GM21825 (cell line): ENCODE measurements around the gene INHBC.

Experiments used
- ATAC-seq: cut with Tn5 transposase; IDR thresholded peaks from one replicate; pipeline ENCODE4 v1.9.1; 2021; ENCODE audit warnings: mild to moderate bottlenecking, moderate library complexity; ENCODE audit not compliant: unreplicated experiment

Gene INHBC

DNA sequence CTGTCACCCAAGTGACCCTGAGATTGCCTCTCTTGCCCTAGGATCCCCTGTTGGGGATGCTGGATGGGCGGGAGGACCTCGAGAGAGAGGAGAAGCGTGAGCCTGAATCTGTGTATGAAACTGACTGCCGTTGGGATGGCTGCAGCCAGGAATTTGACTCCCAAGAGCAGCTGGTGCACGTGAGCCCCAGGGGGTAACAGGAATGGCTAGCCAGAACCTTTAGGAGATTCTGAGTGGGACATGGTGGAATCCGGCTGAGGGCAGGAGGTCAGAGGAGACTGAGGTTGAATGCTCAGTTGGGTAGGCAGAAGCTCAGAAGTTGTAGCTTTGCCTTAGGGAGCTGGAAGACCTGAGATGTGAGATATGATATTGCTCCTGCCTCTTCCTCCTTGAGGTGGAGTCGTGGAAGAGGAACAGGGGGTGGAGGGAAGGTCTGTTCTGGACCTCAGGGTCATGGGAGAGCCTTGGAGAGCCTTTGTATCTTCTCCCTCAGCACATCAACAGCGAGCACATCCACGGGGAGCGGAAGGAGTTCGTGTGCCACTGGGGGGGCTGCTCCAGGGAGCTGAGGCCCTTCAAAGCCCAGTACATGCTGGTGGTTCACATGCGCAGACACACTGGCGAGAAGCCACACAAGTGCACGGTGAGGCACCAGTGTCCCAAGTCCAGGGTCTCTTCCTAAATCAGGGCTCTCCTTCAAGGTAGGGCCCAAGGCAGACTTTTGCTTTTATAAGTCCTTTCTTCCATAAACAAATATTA, 31.3 kb downstream of the INHBC start:
- ATAC-seq = no peak

DNA sequence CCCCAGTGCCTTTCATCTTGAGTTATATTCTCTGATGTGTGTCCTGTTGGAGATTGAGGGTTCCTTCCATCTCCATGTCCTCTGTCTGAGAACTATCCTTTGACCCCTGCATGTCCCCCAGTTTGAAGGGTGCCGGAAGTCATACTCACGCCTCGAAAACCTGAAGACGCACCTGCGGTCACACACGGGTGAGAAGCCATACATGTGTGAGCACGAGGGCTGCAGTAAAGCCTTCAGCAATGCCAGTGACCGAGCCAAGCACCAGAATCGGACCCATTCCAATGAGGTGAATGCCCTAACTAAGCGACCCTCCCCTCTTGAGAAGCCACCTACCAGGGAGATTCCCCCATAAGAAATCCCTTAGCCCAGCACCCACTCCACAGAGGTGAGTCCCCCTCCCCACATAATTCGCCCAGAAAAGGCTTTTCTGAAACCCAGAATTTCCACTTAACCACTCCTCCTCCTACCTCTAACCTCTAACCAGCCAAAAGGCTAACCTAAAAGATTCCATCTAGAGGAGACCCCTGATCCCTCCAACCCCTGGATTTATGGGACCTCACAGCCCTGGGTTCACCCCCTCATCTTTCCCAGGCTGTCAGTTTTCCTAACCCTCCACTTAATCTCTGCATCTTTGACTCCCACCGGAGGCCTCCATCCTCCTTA, 32.8 kb downstream of the INHBC start:
- ATAC-seq = no peak

DNA sequence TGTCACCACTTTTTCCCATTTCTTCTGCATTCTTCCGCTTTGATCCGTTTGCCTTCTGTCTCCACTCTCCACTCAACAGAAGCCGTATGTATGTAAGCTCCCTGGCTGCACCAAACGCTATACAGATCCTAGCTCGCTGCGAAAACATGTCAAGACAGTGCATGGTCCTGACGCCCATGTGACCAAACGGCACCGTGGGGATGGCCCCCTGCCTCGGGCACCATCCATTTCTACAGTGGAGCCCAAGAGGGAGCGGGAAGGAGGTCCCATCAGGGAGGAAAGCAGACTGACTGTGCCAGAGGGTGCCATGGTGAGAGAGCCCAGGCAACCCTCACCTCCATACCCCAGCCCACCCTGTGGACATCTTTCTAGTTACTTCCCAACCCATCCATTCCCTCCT, 33.3 kb downstream of the INHBC start:
- no peak for ATAC-seq

DNA sequence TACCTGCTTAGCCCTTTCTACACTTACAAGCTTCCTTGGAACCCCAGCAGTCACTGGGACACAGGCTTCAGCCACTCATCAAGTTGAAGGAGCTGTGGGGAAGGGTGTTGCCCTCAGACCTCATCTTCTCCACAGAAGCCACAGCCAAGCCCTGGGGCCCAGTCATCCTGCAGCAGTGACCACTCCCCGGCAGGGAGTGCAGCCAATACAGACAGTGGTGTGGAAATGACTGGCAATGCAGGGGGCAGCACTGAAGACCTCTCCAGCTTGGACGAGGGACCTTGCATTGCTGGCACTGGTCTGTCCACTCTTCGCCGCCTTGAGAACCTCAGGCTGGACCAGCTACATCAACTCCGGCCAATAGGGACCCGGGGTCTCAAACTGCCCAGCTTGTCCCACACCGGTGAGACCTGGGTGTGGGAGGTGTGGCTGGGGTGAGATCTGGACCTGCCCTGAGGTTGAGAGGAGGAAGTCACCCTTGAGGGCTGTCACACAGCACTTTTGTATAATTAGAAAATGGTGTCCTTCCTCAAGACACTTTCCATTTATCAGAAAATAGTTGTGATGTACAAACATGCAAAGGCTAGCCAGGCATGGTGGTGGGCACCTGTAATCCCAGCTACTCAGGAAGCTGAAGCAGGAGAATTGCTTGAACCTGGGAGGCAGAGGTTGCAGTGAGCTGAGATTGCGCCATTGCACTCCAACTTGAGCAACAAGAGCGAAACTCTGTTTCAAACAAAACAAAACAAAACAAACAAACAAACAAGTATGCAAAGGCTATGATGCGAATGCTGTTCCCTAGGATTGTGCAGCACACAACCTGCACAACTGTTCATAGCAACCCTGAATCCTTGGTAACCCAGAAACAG, 34.9 kb downstream of the INHBC start:
- no peak for ATAC-seq

DNA sequence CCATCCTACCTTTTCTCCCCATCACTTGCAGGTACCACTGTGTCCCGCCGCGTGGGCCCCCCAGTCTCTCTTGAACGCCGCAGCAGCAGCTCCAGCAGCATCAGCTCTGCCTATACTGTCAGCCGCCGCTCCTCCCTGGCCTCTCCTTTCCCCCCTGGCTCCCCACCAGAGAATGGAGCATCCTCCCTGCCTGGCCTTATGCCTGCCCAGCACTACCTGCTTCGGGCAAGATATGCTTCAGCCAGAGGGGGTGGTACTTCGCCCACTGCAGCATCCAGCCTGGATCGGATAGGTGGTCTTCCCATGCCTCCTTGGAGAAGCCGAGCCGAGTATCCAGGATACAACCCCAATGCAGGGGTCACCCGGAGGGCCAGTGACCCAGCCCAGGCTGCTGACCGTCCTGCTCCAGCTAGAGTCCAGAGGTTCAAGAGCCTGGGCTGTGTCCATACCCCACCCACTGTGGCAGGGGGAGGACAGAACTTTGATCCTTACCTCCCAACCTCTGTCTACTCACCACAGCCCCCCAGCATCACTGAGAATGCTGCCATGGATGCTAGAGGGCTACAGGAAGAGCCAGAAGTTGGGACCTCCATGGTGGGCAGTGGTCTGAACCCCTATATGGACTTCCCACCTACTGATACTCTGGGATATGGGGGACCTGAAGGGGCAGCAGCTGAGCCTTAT, 35.8 kb downstream of the INHBC start:
- ATAC-seq = no peak

DNA sequence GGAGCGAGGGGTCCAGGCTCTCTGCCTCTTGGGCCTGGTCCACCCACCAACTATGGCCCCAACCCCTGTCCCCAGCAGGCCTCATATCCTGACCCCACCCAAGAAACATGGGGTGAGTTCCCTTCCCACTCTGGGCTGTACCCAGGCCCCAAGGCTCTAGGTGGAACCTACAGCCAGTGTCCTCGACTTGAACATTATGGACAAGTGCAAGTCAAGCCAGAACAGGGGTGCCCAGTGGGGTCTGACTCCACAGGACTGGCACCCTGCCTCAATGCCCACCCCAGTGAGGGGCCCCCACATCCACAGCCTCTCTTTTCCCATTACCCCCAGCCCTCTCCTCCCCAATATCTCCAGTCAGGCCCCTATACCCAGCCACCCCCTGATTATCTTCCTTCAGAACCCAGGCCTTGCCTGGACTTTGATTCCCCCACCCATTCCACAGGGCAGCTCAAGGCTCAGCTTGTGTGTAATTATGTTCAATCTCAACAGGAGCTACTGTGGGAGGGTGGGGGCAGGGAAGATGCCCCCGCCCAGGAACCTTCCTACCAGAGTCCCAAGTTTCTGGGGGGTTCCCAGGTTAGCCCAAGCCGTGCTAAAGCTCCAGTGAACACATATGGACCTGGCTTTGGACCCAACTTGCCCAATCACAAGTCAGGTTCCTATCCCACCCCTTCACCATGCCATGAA, 36.5 kb downstream of the INHBC start:
- ATAC-seq = no peak

DNA sequence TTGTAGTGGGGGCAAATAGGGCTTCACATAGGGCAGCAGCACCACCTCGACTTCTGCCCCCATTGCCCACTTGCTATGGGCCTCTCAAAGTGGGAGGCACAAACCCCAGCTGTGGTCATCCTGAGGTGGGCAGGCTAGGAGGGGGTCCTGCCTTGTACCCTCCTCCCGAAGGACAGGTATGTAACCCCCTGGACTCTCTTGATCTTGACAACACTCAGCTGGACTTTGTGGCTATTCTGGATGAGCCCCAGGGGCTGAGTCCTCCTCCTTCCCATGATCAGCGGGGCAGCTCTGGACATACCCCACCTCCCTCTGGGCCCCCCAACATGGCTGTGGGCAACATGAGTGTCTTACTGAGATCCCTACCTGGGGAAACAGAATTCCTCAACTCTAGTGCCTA, 37.1 kb downstream of the INHBC start:
- no peak for ATAC-seq

DNA sequence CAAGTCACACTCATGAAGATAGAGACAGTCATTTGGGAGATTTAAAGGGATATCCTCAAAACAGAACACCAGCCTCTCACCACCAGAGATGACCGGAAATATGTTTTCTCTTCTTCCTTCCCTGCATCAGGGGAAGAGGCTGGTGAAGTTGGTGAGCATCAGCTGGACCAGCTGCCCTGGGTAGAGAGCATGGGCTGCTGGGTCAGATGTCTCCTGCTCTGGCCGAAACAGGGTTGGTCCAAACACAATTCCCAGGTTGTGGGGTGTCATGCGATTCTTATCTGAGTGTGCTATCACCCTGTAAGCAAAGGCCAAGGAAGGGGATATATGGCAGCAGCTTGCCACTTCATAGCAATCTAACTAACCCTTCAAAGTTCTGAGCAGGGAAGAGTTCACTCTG, 37.8 kb downstream of the INHBC start:
- no peak for ATAC-seq

DNA sequence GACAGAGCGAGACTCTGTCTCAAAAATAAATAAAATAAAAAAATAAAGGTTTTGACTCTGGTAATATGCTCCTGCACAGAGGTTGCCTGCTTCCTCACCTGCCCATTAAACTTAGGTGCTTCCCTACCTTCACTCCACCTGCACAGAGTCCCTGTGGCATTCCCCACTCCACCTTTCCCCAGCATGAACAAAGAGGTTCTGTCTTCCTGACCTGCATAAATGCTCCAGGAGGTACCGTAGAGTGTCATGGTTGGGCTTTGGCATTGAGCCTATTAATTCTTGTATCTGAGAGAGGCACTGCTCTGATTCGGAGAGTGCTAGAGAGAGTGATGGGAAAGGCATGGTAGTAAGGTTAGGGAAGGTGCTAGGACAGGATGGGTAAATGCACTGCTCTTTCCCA, 38.8 kb downstream of the INHBC start:
- ATAC-seq = no peak

DNA sequence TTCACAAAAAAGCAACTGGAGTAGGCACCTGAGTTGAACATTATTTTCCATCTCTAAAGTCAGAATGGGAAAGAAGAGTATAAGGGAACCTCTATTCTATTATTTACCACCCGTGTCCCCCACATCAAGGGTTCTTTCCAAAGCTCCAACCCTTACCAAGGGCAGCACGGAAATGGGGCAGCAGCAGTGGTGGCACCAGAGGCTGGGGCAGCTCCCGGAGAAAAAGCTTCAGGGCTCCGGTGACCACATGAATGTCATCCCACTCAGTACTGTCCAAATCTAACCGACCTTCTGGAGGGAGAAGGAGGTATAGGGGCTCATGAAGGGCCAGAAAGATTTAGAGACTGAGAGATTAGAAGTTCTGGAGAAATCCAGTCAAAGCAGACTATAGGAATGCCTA, 39.3 kb downstream of the INHBC start:
- no peak for ATAC-seq

DNA sequence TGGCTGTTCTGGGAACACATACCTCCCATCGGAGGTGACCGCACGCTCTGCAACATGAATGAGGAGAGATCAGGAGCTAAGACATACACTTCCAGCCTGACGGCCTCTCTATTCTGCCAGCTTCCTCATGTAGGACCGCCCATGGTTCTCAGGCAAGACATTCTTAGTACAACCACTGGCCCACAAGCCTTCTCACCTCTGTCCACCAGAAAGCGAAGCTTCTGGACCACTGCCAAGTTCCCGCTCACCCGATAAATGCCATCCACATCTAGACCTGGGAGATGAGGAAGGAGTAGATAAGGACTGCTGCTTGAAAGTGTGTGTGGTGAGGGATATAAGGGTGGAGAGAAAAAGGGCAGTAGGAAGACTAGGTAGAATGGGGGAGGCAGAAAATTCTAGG, 39.8 kb downstream of the INHBC start:
- ATAC-seq = no peak

DNA sequence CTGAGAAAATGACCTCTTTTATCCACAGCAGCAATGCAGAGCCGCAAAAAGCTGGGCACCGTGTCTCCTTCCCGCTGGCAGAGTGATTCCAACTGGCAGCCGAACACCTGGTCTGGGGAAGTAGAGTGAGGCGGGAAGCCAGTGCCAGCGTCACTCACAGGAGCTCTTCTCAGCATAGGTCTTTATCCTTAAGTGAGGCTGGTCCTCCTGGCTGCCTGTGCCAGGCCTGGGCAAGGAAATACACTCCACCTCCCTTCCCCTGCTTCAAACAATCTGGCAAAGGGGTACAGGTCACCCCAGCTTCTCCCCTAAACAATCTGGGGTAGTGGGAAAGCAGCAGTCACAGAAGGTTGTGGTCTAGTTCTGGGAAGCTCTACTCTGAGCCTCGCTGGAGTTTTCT, 40.3 kb downstream of the INHBC start:
- no peak for ATAC-seq

DNA sequence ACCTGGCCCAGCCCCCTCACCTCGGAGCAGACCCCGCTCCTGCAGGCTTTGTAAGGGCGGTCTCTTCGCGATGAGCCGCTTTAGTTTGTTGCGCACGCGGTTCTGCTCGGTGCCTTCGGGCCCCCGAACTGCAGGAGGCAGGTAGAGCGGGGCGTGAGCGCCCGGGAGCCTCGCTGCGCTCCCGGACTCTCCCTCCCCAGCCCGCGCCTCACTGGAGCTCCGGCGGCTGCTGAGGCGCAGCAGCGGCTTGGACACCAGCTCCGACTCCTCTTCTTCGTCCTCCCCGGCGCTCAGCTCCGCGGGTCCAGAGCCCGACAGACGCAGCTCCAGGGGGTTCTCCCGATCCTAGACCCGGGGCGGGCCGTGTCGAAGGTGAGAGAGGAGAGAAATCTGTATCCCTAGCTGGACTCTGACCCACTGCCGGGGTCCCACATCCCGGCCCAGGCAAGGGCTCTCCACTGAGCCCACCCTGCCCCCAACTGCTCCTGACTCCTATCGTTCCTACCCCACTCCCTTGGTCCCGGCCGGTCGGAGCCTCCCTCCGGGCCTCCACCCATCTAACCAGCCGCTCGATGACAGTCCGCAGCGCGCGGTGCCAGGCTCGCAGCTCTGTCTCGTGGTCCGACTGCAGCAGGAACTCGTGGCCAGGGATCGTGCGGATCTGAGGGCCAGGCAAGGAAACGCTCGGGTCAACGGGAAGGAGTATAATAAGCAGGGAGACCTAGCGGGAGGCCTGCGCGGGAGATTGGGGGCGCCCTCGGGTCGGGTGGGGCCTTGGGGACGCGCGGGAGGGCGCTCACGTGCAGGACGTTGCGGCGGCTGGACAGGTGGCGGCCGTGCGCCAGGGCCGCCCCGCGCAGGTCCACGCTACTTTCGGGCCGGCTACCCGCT, 40.9 kb downstream of the INHBC start:
- ATAC-seq = no peak

DNA sequence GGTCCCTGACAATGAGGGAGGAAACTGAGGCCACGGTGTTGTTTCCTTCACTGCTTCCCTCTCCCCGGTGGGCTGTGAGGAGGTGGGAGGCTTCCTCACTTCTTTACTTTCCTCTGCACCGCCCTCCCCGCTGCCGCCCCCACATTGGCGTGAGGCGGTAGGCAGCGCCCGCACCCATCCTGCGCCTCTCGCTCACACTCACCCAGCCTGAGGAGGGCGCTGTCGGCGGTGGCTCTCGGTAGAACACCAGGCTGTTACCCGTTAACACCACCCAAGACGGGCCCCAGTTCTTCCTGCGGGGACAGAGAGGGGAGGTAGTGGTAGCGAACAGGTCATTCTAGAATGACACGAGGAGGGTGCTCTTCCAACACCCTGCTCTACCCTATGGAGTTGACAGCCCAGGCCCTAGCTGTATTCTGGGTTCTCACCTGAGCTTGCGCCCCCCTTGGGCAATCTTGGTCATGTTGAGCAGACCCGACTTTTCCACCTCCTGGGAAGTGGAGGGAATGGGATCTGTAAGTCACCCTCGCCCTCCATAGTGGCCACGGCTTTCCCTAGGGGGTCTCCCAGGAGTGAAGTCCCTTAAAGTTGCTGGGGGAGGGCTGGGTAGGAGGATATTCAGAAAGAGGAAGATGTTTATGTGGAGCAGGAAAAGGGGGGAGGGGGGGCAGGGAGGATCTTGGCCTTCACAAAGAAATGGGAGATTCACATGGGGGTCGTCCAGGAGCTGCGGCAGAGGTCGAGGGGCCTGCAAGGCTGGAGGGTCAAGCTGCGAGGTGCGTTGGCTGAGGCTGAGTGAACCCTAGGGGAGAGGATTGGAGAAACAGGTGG, 41.8 kb downstream of the INHBC start:
- ATAC-seq = peak; percentile 31

DNA sequence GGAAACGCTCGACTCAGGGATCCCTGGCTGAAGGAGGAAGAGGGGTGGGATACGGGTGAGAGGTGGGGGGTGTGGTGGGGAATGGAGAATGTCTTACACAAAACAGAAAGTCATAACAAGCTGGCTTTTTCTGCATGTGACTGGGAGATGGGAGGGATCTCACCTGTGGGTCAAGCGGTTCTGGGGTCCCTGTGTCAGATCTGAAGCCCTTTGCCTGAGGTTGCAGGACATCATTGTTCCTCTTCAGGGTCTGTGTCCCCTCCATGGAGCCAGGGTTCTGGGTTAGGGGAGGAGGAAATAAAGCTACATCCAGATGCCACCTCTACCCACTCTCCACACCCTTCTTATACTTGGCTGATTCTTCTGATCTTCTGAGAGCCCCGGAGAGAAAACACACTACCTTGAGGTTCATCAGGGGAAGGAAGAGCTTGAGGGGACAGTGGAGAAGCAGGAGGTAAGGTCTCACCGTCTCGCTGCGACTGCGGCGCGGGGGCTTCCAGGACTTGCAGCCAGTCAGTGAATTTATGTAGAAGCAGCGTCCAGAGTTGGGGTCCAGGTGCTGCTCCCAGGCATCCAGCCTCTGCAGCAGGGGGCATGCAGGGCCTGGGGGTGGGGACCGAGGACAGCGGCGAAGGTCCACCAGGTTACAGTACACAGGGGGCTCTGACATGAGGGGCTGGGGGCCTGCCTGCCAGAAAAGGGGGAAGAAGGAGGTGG, 42.6 kb downstream of the INHBC start:
- no peak for ATAC-seq

DNA sequence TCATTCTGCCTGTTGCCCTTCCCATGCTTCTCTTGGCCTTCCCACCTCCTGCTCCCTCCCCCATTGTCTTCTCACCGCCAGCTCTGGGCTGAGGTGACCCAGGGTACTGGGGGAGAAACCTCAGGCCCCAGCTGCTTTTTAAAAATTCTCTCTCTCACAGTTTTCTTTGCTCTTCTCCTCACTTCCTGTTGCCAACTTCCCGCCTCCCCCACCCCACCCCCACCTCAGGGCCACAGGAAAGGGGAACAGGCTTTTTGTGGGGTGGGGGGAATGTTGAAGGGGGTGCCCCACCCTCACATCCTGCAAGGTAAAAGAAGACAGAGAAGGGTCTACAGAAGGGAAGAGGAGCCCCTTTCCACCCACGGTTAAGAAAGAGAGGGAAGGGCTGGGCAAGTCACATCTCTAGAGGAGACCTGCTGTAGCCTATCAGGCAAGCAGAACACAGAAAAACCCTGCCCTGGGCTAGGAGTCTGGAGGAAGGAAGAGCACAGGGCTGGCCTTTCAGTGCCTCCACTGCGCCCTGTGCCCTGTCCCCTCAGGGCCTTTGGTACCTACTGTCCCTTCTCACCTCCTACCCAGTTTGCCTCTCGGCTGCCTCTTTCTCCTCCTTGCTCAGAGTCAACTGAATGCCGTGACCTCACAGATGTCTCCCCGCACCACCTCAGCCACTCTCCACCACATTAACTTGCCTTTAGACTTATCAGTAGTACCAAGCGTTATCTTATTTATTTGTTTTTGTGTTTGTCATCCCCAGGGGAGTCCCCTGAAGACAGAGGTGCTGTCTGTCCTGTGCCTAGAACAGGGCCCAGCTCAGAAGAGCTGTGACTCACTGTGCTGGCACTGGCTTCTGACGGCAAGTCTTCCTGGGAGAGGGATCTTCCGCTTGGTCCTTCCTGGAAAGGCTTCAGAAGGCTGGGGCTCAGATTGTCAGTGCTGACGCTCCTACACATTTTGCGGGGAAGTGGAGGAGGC, 43.4 kb downstream of the INHBC start:
- ATAC-seq = peak; percentile 33

DNA sequence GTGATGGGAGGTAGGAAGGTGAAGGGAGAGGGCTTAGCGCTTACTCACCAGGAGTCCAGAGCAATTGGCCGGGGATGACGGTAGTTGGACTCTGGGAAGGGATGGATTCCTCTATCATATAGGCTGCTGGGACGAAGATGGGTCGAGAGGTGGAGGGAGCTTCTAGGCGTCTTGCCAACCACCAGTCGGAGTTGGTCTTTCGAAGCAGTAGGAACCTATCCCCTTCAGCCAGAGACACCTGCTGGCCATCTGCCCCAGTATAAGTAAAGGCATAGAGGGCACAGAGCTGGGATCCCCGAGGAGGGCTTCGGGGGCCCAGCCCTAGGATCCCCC, 44.4 kb downstream of the INHBC start:
- no peak for ATAC-seq
